Breast epithelium (tissue), 3 donors: ENCODE measurements around the gene ELF5.

Source experiments
- CTCF ChIP-seq, 3 donors: fragments of 450-650 bp; IDR thresholded peaks; one replicate each; pipeline ENCODE4 v1.5.1; 2016 to 2017; ENCODE audit warnings: antibody characterized with exemption in 3 of 3, mild to moderate bottlenecking in 3 of 3, moderate library complexity in 3 of 3
- POLR2A ChIP-seq: fragments of 450-650 bp; IDR thresholded peaks from one replicate; pipeline ENCODE4 v1.6.1; 2016; ENCODE audit warnings: antibody characterized with exemption, mild to moderate bottlenecking, moderate library complexity
- POLR2AphosphoS5 ChIP-seq, 3 donors: sonication (generic); formaldehyde crosslinking; IDR thresholded peaks; one replicate each; pipeline ENCODE4 v1.6.1; 2017; ENCODE audit warnings: antibody characterized with exemption in 3 of 3

DNA sequence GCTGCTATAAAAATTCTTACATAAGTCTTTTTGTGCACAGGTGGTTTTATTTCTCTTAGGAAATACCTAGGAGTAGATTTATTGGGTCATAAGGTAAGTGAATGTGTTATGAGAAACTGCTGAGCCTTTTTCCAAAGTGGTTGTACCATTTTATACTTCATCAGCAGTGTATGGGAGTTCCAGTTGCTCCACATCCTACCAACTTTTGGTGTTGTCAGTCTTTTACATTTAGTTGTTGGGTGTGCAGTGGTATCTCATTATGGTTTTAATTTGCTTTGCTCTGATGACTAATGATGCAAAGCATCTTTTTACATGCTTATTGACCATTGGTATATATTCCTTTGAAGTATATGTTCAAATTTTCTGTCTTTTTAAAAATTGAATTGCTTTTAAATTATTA, 71.8 kb downstream of the ELF5 start:
- TF ChIP-seq CTCF (IDR thresholded peaks at IDR 0.05), result no peak
- TF ChIP-seq POLR2AphosphoS5 (IDR thresholded peaks at IDR 0.05), result no peak
- TF ChIP-seq POLR2A, result no peak
